Activated T-cell treated with anti-CD3 and anti-CD28 coated beads for 48 hours (primary cell): ENCODE data around the gene BORCS5.
"Not testable (repeated sequence)": the region's sequence is repeated elsewhere in the genome, so short reads cannot be mapped to it uniquely, and the experiment has no call there.

Experiments used
- DNase-seq: peaks from one replicate; pipeline ENCODE4 v3.0.0-alpha.2; 2020; ENCODE audit warnings: low read depth

The BORCS5 gene

DNA sequence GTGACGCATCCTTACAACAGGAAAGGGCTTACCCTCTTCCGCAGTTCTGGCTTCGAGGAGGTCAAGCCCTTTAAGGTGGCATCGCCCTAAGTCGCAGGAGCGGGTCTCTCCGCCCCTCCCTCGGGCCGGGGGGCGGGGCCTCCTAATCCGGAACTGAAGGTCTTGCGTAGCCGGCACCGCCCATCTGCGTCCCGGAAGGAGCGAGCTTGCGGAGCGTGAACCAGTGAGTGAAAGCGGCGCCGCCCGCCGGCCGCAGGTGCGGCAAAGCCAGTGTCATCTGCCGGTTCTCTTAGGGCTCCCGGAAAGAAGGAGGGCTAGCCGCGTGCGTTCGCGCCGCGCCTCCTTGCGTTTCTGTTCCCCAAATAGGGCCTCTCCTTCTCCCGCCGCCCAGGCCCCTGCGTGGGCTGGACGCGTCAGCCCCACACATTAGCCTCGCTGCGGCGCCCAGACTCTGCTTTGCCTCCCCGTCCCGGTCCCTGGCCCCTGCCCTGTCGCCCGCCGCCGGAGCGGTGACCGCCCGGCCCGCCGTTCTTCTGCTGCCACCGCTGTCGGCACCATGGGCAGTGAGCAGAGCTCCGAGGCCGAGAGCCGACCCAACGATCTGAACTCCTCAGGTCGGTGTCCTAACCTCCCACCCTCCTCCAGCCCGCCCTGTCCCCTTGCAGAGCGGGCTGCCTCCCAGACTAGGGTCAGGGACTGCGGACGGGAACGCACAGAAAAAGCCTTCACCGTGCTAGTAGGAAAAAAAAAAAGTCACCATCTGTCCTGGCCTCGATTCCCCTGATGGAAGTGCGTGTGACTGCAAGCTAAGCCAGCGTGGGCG is at the start of gene BORCS5:
Gene BORCS5 (plus strand): TSS at position 183 of the 823 bp plus-strand sequence. CDS start 374 bp downstream, at position 557.
- DNase-seq: peak; percentile 98

GRCh38 chr12:12310695-12311094 is 46.2 kb upstream of the BORCS5 start:
- DNase-seq: not testable (repeated sequence)

DNA sequence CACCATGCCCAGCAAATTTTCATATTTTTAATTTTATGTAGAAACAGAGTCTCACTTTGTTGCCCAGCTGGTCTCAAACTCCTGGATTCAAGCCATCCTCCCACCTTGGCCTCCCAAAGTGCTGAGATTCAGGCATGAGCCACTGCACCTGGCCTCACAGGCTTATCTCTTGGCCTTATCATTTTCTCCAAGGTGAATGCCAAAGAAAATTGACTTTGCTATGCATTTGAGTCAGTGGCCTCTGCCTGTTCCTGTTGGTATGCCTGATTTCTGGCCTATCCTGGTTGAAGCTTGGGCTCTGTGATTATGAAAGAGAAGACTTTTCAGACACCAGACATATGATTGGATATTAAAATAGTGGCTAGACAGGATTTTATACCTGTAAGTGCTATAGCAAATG is 41.0 kb upstream of the BORCS5 start:
- no peak for DNase-seq

DNA sequence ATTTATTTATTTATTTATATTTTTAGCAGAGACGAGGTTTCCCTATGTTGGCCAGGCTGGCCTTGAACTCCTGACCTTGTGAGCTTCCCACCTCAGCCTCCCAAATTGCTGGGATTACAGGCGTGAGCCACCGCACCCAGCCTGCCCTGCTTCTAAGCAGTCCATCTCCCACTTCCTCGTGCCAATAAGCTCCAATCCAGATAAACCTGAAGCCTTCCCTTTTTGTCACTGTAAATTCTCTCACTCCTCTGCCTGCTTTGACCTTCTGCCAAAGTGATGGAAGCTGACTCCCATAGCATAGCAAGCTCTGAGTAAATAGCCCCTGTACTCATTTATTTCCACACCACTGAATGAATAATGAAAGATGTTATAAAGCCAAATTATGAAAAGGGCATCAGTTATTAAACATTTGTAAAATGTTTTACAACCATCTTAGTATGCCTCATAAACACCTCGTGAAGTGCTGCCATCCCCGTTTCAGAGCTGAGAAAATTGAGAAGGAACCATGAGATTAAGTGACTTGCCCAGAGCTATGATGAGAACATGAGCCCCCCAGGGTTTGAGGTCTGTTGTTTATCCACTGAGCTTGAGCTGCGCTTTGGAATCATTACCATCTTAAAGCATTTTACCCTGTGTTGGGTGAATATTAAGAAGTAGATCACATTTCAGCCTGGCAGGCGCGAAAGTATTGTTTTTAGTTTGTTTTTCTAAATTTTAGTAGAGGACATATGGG is 37.3 kb upstream of the BORCS5 start:
- no peak for DNase-seq

- no peak for DNase-seq
Measured at GRCh38 chr12:12323118-12323517, 33.8 kb upstream of the BORCS5 start.

DNA sequence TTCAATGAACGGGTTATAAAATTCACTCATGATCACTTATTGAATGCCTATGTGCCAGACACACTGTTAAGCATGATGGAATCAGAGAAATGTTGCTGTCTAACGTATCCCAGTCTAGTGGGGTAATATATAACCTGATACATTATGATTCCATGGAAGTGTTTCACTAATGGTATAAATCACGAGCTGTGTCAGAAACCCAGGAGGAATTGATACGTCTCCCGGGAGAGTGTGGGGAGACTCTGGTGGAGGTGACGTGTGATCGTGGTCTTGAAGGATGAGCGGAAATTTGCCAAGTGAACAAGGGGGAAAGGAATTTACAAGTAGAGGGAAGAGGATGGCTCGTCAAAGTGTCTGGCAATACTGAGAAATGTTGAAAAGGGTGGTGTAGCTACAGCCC is 33.3 kb upstream of the BORCS5 start:
- no peak for DNase-seq

- no peak for DNase-seq
Measured at GRCh38 chr12:12326262-12326661, 30.6 kb upstream of the BORCS5 start.

GRCh38 chr12:12327802-12328201 is 29.1 kb upstream of the BORCS5 start:
- DNase-seq: no peak

DNA sequence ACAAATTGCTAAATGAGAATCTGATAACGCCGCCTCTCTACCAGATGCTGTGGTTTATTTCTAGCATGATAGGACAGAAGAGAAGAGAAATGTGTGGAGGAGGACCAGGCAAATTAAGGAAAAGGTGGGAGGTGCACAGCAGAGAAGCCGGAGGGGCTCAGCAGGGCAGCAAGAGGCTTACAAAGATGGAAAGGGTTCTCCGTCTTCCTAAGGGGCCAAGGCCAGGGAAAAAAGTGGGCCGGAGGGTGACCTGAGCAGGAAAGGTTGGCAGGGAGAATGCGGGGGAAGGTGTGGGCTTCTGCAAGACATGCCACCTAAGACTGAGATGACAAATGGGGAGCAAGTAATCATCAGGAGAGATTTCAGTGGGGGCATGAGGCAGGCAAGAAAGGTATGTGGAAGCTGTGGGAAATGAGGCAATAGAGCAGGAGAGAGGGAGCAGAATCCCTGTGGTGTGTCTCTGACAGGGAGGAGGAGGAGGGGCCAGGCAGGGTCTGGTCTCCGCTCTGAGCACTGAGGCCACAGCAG is 25.6 kb upstream of the BORCS5 start:
- DNase-seq: no peak

- no peak for DNase-seq
Measured at GRCh38 chr12:12331896-12332295, 25.0 kb upstream of the BORCS5 start.

- no peak for DNase-seq
Measured at GRCh38 chr12:12333407-12334366, 23.2 kb upstream of the BORCS5 start.

DNA sequence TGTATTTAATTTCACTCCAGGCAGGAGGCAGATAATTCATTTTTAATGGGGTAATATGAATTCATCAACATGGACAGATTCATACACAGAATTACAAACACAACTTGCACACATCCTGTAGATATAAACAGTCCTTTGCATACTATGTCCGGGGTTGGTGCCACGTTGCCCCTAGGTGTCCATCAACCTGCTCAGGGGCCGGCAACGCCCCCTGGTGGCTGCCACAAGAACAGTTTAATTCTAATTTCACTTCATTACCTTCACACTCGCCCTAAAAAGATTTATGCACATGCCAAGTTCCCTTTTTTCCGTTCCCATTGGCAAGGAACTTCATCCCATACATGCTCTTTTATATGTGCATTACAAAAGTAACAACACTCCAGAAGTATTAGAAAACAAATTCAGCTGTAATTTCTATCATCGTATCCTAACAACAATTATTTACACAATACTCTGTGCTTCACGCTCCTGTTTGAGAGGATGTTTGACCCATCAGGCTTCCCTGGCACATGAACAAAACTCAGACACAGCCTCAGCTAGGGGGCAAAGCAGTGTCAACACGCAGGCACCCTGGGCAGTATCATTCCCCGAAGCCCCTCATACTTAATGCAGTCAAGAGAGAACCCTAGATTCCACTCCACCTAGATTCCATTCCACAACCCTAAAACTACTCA is 22.4 kb upstream of the BORCS5 start:
- DNase-seq: peak; percentile 55

DNA sequence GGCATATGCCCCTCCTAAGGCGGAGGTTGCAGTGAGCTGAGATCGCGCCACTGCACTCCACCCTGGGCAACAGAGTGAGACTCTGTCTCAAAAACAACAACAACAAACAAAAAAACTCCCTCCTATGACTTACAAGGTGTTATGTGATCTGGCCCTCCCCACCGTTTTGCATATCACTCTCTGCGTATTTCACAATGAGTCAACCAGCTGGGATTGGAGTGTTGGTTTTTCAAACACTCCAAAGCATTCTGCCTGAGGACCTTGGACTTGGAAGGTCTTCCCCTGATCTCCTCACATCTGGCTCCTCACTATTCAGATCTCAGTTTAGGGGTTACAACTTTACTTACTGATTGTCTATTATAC is 20.8 kb upstream of the BORCS5 start:
- no peak for DNase-seq

GRCh38 chr12:12336511-12336910 is 20.4 kb upstream of the BORCS5 start:
- no peak for DNase-seq

DNA sequence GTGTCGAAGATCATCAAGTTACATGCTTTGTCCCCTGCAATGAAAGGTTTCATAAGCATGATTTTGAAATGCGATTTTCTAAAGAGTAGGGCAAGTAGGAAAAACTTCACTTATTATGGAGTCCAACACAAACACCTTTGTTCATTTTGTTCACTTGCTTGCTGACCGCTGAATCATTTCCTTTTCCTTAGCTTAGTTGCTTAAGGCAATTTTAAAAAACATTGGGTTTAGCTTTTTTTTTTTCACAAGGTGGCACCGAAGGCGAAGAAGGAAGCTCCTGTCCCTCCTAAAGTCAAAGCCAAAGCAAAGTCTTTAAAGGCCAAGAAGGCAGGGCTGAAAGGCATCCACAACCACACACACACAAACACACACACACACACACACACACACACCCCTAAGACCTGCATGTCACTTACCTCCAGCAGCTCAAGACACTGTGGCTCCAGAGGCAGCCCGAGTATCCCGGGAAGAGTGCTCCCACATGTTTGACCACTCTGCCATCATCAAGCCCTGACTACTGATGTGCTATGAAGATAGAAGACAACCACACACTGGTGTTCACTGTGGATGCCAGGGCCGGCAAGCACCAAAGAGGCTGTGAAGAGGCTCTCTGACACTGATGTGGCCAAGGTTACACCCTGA is 18.2 kb upstream of the BORCS5 start:
- no peak for DNase-seq

DNA sequence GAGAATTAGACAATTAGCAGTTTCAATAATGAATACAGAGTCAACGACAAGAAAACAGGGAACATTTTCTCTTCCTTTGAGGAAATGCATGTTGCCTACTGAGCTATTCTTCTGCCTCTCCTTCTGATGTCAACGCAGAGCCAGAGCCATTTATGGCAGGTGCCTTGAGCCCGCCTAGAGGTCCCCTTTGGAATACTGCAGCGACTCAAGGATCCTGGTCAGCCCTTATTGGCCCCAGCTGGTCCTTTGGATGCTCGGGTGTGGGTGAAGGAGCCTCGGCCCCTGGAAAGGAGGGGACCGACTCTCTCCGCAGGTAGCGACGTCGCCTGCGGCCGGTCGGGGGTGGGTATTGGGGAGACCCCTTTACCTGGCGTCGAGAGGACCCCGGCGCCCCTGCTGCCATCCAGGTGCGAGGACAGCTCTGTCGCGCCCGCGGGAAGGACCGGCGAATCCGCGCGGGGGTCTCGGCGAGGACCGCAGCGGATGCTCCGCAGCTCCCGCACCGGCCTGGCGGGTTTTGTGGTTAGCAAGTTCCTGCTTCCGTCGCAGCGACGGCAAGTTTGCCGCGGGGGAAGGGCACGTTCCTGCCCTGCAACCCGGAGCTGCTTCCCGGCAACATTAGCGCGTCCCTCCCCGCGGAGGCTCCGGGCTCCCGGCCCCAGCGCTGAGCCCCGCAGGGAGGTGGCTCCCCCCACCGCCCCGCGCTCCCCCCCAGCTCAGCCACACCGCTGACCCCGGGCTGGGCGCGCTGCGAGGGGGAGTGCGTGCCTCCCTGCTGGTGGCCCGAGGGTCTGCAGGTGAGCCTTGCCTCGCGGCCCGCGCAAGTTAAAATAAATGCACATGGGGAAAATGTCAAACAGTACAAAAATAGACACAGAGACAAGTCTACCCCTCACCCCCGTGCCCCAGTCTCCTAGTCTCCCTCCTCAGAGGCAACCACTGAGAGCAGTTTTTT is 6.9 kb upstream of the BORCS5 start, which contains the start of gene MANSC1:
Gene MANSC1 (minus strand): TSS at position 532 of the 955 bp plus-strand sequence. CDS start 6,928 bp downstream, outside the sequence.
- DNase-seq: peak; percentile 41

DNA sequence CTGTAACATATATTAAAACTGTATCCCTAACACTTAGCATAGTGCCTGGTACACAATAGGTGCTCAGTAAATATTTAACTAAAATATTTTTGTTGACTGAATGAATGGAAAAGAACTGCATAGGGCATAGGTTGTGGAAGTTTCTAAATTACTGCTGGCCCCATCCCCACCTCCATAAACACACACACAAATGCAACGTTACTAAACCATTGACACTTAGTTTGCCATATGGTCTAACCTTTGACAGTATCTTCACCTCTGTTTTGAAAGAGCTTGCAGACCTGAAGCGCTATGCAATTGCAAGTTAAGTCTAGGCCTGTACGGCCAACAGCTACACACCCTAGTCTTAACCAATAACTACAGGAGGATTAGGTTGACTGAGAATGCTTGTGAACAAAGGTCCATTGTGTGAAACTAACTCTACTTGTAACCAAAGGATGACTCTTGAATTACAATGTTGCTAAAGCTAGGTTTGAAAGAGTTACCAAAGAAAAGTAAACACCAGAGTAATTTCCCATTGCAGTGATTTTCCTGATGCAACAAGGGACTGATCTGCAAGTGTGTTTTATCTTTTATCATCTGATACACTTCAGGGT is 5.9 kb upstream of the BORCS5 start:
- no peak for DNase-seq

GRCh38 chr12:12351468-12352185 is 5.3 kb upstream of the BORCS5 start:
- not testable (repeated sequence) for DNase-seq
